ENCODE data around the gene NCOA1. TPM values are rescaled to one million over a fixed set of nuclear protein-coding genes. Genes with fewer than 3 reads are reported as not detected.

NCOA1 gene
- total RNA-seq, 1 experiment from 2014 or later = 11.6 TPM

GRCh38 chr2:24671230-24671629 is 180.2 kb downstream of the NCOA1 start:
- no peaks in the 10 kb centered on the region for H3K36me3 ChIP-seq (ENCODE audit: low read depth)
- H2AFZ ChIP-seq = no peak overlapping the region
- POLR2A ChIA-PET (ENCODE audit: unreplicated experiment) = no interaction called here
- no peaks in the 10 kb centered on the region for H3K27me3 ChIP-seq (ENCODE audit: insufficient read depth, low read depth)
- intact Hi-C loops (cut with micrococcal nuclease; ENCODE audit: unreplicated experiment) = no loop called here
- BruUV-seq (replicated peaks) = no TSS peak
- no peak overlapping the region for H3K4me2 ChIP-seq
- no peaks in the 10 kb centered on the region for H4K20me1 ChIP-seq (ENCODE audit: insufficient read depth)
- peaks cover 4% of the 10 kb centered on the region for H3K4me1 ChIP-seq (replicated peaks; ENCODE audit: insufficient read depth)
- H3F3A ChIP-seq (ENCODE audit: insufficient read depth, low read depth) = 0 out of 2 replicates have a peak, but pooled peaks cover under 1% of the 10 kb centered on the region
- no peak overlapping the region for H3K4me3 ChIP-seq
- no peak for TF ChIP-seq CTCF (conservative IDR thresholded peaks at IDR 0.05)
- no peak for TF ChIP-seq EZH2 (IDR thresholded peaks at IDR 0.05; ENCODE audit: low read depth)
- H3K79me2 ChIP-seq (ENCODE audit: low read depth) = no peaks in the 10 kb centered on the region
- H3K9me2 ChIP-seq (ENCODE audit: insufficient read depth) = no peaks in the 10 kb centered on the region
- CTCF ChIA-PET = no interaction called here
- H3K27ac ChIP-seq = no peak overlapping the region
- no peaks in the 10 kb centered on the region for H3K9me3 ChIP-seq (ENCODE audit: insufficient read depth, low read depth)
- DNase-seq = no peak

GRCh38 chr2:24672589-24672988 is 181.5 kb downstream of the NCOA1 start:
- ChIA-PET CTCF (no interaction called here), POLR2A (ENCODE audit: unreplicated experiment) (no interaction called here)
- intact Hi-C loops (cut with micrococcal nuclease; ENCODE audit: unreplicated experiment) = no loop called here

GRCh38 chr2:24675338-24675737 is 184.3 kb downstream of the NCOA1 start:
- H3K27ac ChIP-seq = no peak overlapping the region
- H3K9me3 ChIP-seq (ENCODE audit: insufficient read depth, low read depth) = no peaks in the 10 kb centered on the region
- BruUV-seq (replicated peaks) = no TSS peak
- H2AFZ ChIP-seq = no peak overlapping the region
- H3K4me3 ChIP-seq = no peak overlapping the region
- no peaks in the 10 kb centered on the region for H3K27me3 ChIP-seq (ENCODE audit: insufficient read depth, low read depth)
- H3K9me2 ChIP-seq (ENCODE audit: insufficient read depth) = no peaks in the 10 kb centered on the region
- no peaks in the 10 kb centered on the region for H4K20me1 ChIP-seq (ENCODE audit: insufficient read depth)
- DNase-seq = no peak
- H3K4me1 ChIP-seq (replicated peaks; ENCODE audit: insufficient read depth) = peaks cover 13% of the 10 kb centered on the region
- H3K36me3 ChIP-seq (ENCODE audit: low read depth) = no peaks in the 10 kb centered on the region
- TF ChIP-seq CTCF (conservative IDR thresholded peaks at IDR 0.05) = no peak
- no peak for TF ChIP-seq EZH2 (IDR thresholded peaks at IDR 0.05; ENCODE audit: low read depth)
- ChIA-PET POLR2A (ENCODE audit: unreplicated experiment) (no interaction called here), CTCF (no interaction called here)
- no peaks in the 10 kb centered on the region for H3K79me2 ChIP-seq (ENCODE audit: low read depth)
- no peak overlapping the region for H3K4me2 ChIP-seq
- 0 out of 2 replicates have a peak, but pooled peaks cover 3% of the 10 kb centered on the region for H3F3A ChIP-seq (ENCODE audit: insufficient read depth, low read depth)
- intact Hi-C loops (cut with micrococcal nuclease; ENCODE audit: unreplicated experiment) = no loop called here

More at GRCh38 chr2:24672589-24672988, 181.5 kb downstream of the NCOA1 start:
- Histone ChIP-seq H3K9me3 (ENCODE audit: insufficient read depth, low read depth) (no peaks in the 10 kb centered on the region), H3K79me2 (ENCODE audit: low read depth) (no peaks in the 10 kb centered on the region), H2AFZ (no peak overlapping the region), H3K27ac (no peak overlapping the region), H3K9me2 (ENCODE audit: insufficient read depth) (no peaks in the 10 kb centered on the region), H4K20me1 (ENCODE audit: insufficient read depth) (no peaks in the 10 kb centered on the region), H3K4me3 (no peak overlapping the region), H3F3A (ENCODE audit: insufficient read depth, low read depth) (0 out of 2 replicates have a peak, but pooled peaks cover 3% of the 10 kb centered on the region), H3K4me1 (replicated peaks; ENCODE audit: insufficient read depth) (peaks cover 13% of the 10 kb centered on the region), H3K27me3 (ENCODE audit: insufficient read depth, low read depth) (no peaks in the 10 kb centered on the region), H3K36me3 (ENCODE audit: low read depth) (no peaks in the 10 kb centered on the region), H3K4me2 (no peak overlapping the region)
- no peak for DNase-seq
- BruUV-seq (replicated peaks) = no TSS peak
- TF ChIP-seq EZH2 (IDR thresholded peaks at IDR 0.05; ENCODE audit: low read depth) (no peak), CTCF (conservative IDR thresholded peaks at IDR 0.05) (no peak)
